Activated T-cell treated with anti-CD3 and anti-CD28 coated beads, Interleukin-2, amount 50 U/mL, for 1 hour (primary cell): ENCODE results near the gene RHOA.
"Not testable (repeated sequence)": the region's sequence is repeated elsewhere in the genome, so short reads cannot be mapped to it uniquely, and the experiment has no call there.

Source experiments
- DNase-seq: peaks from one replicate; pipeline ENCODE4 v3.0.0-alpha.2; 2020

Gene RHOA

GRCh38 chr3:49410846-49411534 is 786 bp downstream of the RHOA start:
- DNase-seq: no peak

GRCh38 chr3:49410066-49410845 is 1.5 kb downstream of the RHOA start:
- no peak for DNase-seq

- DNase-seq: no peak
These were observed 4.9 kb downstream of the RHOA start for GRCh38 chr3:49406571-49407565.

GRCh38 chr3:49405570-49405969 is 6.2 kb downstream of the RHOA start:
- not testable (repeated sequence) for DNase-seq

- no peak for DNase-seq
These were observed 7.9 kb downstream of the RHOA start for GRCh38 chr3:49403891-49404290.

GRCh38 chr3:49401766-49402165 is 10.0 kb downstream of the RHOA start:
- DNase-seq: no peak

GRCh38 chr3:49399461-49399860 is 12.3 kb downstream of the RHOA start:
- DNase-seq: no peak

GRCh38 chr3:49397470-49397869 is 14.3 kb downstream of the RHOA start:
- no peak for DNase-seq

GRCh38 chr3:49391310-49391709 is 20.5 kb downstream of the RHOA start:
- not testable (repeated sequence) for DNase-seq

- no peak for DNase-seq
These were observed 22.5 kb downstream of the RHOA start for GRCh38 chr3:49389297-49389696.

- no peak for DNase-seq
These were observed 23.4 kb downstream of the RHOA start for GRCh38 chr3:49388289-49388820.

GRCh38 chr3:49387721-49388120 is 24.1 kb downstream of the RHOA start:
- no peak for DNase-seq

- no peak for DNase-seq
These were observed 25.6 kb downstream of the RHOA start for GRCh38 chr3:49386056-49386756.

- no peak for DNase-seq
These were observed 26.2 kb downstream of the RHOA start for GRCh38 chr3:49385617-49386016.

- no peak for DNase-seq
These were observed 28.4 kb downstream of the RHOA start for GRCh38 chr3:49383387-49383786.

- no peak for DNase-seq
These were observed 33.4 kb downstream of the RHOA start for GRCh38 chr3:49378249-49378895.

- DNase-seq: peak; percentile 28
These were observed 34.3 kb downstream of the RHOA start for GRCh38 chr3:49377483-49377882.

- no peak for DNase-seq
These were observed 39.8 kb downstream of the RHOA start for GRCh38 chr3:49371946-49372345.

- DNase-seq: no peak
These were observed 41.0 kb downstream of the RHOA start for GRCh38 chr3:49370585-49371290.

GRCh38 chr3:49362561-49362960 is 49.2 kb downstream of the RHOA start:
- DNase-seq: no peak

- DNase-seq: no peak
These were observed 52.2 kb downstream of the RHOA start for GRCh38 chr3:49359623-49360022.
